GM21381 (cell line): Measurements from ENCODE around the gene FGA.

Experiments
- ATAC-seq: cut with Tn5 transposase; IDR thresholded peaks from one replicate; pipeline ENCODE4 v1.9.1; 2021; ENCODE audit warnings: mild to moderate bottlenecking, moderate library complexity; ENCODE audit not compliant: unreplicated experiment

The FGA gene

DNA sequence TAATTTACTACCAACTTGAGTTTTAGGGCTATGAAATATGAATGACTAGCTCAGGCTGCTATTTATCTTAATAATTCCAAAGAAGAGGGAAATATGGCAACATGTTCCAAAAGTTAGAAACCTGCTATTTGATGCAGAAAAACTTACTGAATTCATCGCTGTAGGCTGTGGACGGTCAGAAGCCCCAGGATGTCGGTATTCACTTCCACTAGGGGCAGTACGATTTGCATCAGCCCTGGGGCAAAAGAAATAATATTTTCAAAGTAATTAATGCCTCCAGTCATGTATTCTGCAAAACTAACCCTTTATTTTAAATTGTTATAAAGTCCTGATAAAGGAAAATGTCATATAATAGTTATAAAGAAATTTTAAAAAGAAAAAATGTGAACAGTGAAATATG is 44.9 kb downstream of the FGA start:
- ATAC-seq: no peak

DNA sequence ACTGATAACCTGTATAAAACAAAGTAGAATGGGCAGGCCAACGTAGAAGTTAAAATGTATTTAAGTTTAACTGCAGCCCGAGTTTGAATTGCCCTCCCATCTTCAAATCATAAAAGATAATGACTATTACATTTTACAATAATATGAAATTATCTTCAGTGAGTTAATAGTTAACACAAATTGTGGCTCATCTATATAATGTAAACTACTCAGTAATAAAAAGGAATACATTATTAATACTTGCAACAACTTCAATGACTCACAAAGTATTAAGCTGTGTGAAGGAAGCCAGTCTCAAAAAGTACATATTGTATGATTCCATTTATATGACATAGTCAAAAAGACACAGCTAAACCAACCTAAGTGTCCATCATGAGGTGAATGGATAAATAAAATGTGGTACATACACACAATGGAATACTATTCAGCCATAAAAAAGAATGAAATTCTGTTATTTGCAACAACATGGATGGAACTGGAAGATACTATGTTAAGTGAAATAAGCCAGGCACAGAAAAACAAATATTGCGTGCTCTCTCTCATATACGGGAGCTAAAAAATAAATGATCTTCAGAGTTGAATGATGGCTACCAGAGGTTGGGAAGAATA is 48.2 kb downstream of the FGA start:
- no peak for ATAC-seq
